ENCODE data around the gene TMEM272. TPM values are rescaled to one million over a fixed set of nuclear protein-coding genes. Genes with fewer than 3 reads are reported as not detected.

Gene TMEM272
- total RNA-seq, 6 donors from 2014 or later = 0.13 to 0.44 (median 0.17) TPM; not detected in 3

DNA sequence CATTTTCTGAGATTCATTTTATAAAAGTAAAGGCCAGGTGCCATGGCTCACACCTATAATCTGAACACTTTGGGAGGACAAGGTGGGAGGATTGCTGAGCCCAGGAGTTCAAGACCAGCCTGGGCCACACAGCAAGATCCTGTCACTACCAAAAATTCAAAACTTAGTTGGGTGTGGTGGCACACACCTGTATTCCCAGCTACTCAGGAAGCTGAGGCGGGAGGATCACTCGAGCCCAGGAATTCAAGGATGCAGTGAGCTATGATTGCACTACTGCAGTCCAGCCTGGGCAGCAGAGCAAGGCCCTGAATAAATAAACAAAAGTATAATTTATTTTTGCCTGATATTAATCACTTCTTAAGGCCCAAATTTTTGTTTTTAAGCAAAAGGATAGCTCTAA is 81.5 kb downstream of the TMEM272 start:
- H3K4me1 ChIP-seq = peaks cover 14 to 18% (median 14%) of the 10 kb centered on the region in 4 donors
- WGBS, 2 donors = 88 to 89% methylated on average over 2 of the region's 2 CpGs
- no peak for DNase-seq
- H3K36me3 ChIP-seq = peaks cover 3 to 24% (median 8%) of the 10 kb centered on the region in 4 donors
- H3K9me3 ChIP-seq = no peaks in the 10 kb centered on the region
- no peaks in the 10 kb centered on the region for H3K27me3 ChIP-seq
- ATAC-seq (ENCODE audit: low FRiP score in 2 of 2) = no peak
- no peak overlapping the region for H3K4me3 ChIP-seq
- no peak for TF ChIP-seq EP300 (IDR thresholded peaks at IDR 0.05)
- TF ChIP-seq POLR2AphosphoS5 (IDR thresholded peaks at IDR 0.05) = no peak
- TF ChIP-seq CTCF (IDR thresholded peaks at IDR 0.05) = no peak
- no peak for TF ChIP-seq POLR2A (IDR thresholded peaks at IDR 0.05)
- H3K27ac ChIP-seq = peak overlapping the region in 1 of 4 donors; percentile 70

Other genes with a start within 250 kb of the TMEM272 start
- gene DHRS12, start 41.0 kb downstream of the TMEM272 start, total RNA-seq = 10 to 100 TPM; 11.7 to 19.1 (median 17.6) TPM
- gene CCDC70, start 16.8 kb upstream of the TMEM272 start, total RNA-seq = not detected
- 10 to 100 TPM in 1 of 6 donors, 1 to 10 TPM in 5; 3.5 to 27.2 (median 5.9) TPM for gene ATP7B, start 166.3 kb upstream of the TMEM272 start, total RNA-seq
- 10 to 100 TPM; 10.5 to 34.4 (median 22.7) TPM for gene ALG11, start 167.2 kb upstream of the TMEM272 start, total RNA-seq
- gene UTP14C, start 179.5 kb upstream of the TMEM272 start, total RNA-seq = 10 to 100 TPM in 5 of 6 donors, 1 to 10 TPM in 1; 8.9 to 26.7 (median 17.4) TPM